GM18499 (cell line): Measurements from ENCODE around the gene BCL2L15.

ENCODE experiments used
- ATAC-seq: cut with Tn5 transposase; IDR thresholded peaks from one replicate; pipeline ENCODE4 v1.9.1; 2021; ENCODE audit warnings: moderate number of reproducible peaks; ENCODE audit not compliant: insufficient read depth, unreplicated experiment

BCL2L15 gene

GRCh38 chr1:113835686-113836290 is 51.6 kb downstream of the BCL2L15 start:
- no peak for ATAC-seq

- no peak for ATAC-seq
These were observed 52.7 kb downstream of the BCL2L15 start for GRCh38 chr1:113834716-113835115.
